Measurements from ENCODE around the gene PCBP1.

DNA sequence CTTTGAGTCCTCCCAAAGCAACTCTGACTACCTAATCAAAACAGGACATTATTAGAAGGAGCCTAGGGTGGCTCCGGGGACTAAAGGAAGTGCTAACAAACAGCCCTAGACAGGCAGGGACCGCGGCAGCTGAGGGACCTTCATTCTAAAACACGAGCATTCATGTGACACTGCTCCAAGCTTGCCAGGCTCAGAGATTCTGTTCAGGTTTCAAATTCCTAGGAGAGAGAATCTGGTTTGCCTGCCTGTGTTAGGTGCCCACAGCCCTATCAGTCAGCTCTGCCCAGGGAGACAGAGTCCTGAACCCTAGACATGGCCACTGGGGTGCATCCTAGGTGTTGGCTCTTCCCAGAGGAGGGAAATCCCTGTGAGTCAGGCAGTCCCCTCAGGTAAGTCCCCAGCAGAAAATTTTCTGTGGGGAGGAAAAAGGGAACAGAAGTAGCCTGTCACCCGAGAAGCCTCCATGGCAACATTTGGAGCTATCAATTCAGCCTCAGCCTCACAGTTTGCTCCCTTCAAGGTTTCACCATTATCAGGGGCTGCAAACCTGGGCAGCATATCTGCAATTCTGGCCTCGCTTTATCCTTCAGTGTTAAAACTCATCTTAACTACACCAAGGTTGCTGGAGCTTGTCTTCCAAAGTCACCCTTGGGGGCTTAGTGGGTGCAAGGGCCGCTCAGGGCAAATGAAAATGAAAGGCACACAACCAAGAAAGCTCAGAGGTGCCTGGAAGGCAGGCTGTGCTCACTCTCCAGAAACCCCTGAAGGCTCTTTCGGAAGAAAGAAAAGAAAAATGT lies 28.6 kb downstream of the PCBP1 start:
- TF ChIP-seq, protein P1, sequence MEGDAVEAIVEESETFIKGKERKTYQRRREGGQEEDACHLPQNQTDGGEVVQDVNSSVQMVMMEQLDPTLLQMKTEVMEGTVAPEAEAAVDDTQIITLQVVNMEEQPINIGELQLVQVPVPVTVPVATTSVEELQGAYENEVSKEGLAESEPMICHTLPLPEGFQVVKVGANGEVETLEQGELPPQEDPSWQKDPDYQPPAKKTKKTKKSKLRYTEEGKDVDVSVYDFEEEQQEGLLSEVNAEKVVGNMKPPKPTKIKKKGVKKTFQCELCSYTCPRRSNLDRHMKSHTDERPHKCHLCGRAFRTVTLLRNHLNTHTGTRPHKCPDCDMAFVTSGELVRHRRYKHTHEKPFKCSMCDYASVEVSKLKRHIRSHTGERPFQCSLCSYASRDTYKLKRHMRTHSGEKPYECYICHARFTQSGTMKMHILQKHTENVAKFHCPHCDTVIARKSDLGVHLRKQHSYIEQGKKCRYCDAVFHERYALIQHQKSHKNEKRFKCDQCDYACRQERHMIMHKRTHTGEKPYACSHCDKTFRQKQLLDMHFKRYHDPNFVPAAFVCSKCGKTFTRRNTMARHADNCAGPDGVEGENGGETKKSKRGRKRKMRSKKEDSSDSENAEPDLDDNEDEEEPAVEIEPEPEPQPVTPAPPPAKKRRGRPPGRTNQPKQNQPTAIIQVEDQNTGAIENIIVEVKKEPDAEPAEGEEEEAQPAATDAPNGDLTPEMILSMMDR (IDR thresholded peaks at IDR 0.05) = no peak
- TF ChIP-seq POLR2A (IDR thresholded peaks at IDR 0.05) = no peak

Measured in breast epithelium (tissue), 3 donors.